Right atrium auricular region (tissue), 2 donors: ENCODE data around the gene AKAP9. TPM values are rescaled to one million over a fixed set of nuclear protein-coding genes. Genes with fewer than 3 reads are reported as not detected.

Experiments used
- DNase-seq: peaks from one replicate; pipeline ENCODE4 v3.0.0-alpha.2; 2019; ENCODE audit warnings: low spot score
- H3K27ac ChIP-seq, 2 donors: fragments of 200-600 bp; sonication (generic); 1 replicate in 1 of 2; 2 replicates in 1 of 2; pipeline ENCODE4 v1.5.1; 2016 to 2019
- H3K27me3 ChIP-seq, 2 donors: fragments of 200-600 bp; sonication (generic); one replicate each; pipeline versions ENCODE4 v1.5.1 to v1.6.0; 2017 to 2019
- H3K36me3 ChIP-seq: fragments of 200-600 bp; sonication (generic); one replicate; pipeline ENCODE4 v1.5.1; 2016
- H3K4me1 ChIP-seq, 2 donors: fragments of 200-600 bp; sonication (generic); one replicate each; pipeline versions ENCODE4 v1.5.1 to v1.6.0; 2017 to 2019
- H3K4me3 ChIP-seq, 2 donors: fragments of 200-600 bp; sonication (generic); 1 replicate in 1 of 2; 2 replicates in 1 of 2; pipeline ENCODE4 v1.5.1; 2017 to 2019; ENCODE audit warnings: mild to moderate bottlenecking in 1 of 2, moderate library complexity in 1 of 2
- H3K9me3 ChIP-seq, 2 donors: fragments of 200-600 bp; sonication (generic); one replicate each; pipeline ENCODE4 v1.5.1; 2019
- total RNA-seq, 2 donors: library from RNA; depleted of rRNA; stranded (reverse); fragments of >200 nt; gene quantifications; one replicate each; pipeline ENCODE4 v1.1.0, GENCODE V29; 2016
- TF ChIP-seq, protein P1 (sequence below), 2 donors: fragments of 200-600 bp; sonication (generic); IDR thresholded peaks; one replicate each; pipeline ENCODE4 v1.5.1; 2019; ENCODE audit warnings: antibody characterized with exemption in 2 of 2

Gene AKAP9
- total RNA-seq, 2 donors from 2014 or later = 28.5 to 41.8 TPM

- Histone ChIP-seq H3K9me3 (no peaks in the 10 kb centered on the region), H3K27me3 (no peaks in the 10 kb centered on the region), H3K36me3 (no peaks in the 10 kb centered on the region), H3K4me3 (no peak overlapping the region), H3K4me1 (no peaks in the 10 kb centered on the region), H3K27ac (no peak overlapping the region)
- TF ChIP-seq, protein P1, sequence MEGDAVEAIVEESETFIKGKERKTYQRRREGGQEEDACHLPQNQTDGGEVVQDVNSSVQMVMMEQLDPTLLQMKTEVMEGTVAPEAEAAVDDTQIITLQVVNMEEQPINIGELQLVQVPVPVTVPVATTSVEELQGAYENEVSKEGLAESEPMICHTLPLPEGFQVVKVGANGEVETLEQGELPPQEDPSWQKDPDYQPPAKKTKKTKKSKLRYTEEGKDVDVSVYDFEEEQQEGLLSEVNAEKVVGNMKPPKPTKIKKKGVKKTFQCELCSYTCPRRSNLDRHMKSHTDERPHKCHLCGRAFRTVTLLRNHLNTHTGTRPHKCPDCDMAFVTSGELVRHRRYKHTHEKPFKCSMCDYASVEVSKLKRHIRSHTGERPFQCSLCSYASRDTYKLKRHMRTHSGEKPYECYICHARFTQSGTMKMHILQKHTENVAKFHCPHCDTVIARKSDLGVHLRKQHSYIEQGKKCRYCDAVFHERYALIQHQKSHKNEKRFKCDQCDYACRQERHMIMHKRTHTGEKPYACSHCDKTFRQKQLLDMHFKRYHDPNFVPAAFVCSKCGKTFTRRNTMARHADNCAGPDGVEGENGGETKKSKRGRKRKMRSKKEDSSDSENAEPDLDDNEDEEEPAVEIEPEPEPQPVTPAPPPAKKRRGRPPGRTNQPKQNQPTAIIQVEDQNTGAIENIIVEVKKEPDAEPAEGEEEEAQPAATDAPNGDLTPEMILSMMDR (IDR thresholded peaks at IDR 0.05) = no peak
- no peak for DNase-seq
These were observed 42.2 kb upstream of the AKAP9 start for GRCh38 chr7:91898240-91898992.

- H3K9me3 ChIP-seq = no peaks in the 10 kb centered on the region
- no peak for DNase-seq
- no peaks in the 10 kb centered on the region for H3K27me3 ChIP-seq
- H3K36me3 ChIP-seq = no peaks in the 10 kb centered on the region
- no peaks in the 10 kb centered on the region for H3K4me1 ChIP-seq
- TF ChIP-seq, protein P1 (IDR thresholded peaks at IDR 0.05) = no peak
- H3K27ac ChIP-seq = no peak overlapping the region
- H3K4me3 ChIP-seq = no peak overlapping the region
These were observed 41.1 kb upstream of the AKAP9 start for GRCh38 chr7:91899563-91899962.

DNA sequence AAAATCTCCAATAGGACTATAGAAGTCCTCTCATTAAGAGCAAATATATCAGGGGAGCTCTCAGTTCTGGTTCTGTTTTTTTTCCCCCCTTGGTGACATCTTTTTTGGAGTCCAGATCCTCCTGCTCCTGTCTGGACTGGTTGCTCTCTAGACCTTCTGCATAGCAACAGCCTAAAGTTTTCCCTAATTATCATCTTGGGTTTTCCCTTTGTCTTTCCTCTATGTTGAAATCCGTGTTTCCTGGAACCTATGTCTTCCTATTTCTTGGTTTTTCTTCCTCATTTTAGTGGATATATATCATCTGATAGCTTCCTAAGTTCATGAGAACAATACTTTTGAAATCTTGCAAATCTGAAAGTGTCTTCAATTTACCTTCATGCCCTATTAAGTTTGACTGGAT lies 30.5 kb upstream of the AKAP9 start:
- Histone ChIP-seq H3K4me1 (no peaks in the 10 kb centered on the region), H3K27me3 (no peaks in the 10 kb centered on the region), H3K9me3 (no peaks in the 10 kb centered on the region), H3K27ac (no peak overlapping the region), H3K36me3 (no peaks in the 10 kb centered on the region), H3K4me3 (no peak overlapping the region)
- DNase-seq = no peak
- TF ChIP-seq, protein P1 (IDR thresholded peaks at IDR 0.05) = no peak

DNA sequence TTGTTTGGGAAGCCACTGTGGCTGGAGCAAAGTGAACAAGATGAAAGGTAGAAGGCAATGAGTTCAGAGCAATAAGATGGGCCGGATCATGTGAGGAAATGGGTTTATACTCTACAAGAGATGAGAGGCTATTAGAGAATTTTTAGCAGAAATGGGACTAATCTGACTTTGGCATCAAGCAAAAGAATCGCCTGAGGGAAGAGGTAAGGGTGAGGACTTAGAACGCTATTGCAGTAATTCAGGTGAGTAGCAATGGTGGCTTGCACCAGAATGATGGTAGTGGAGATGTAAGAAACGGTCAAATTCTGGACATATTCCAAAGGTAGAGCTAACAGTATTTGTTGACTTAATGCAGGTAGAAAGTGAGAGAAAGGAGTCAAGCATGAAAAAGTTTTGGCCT lies 29.5 kb upstream of the AKAP9 start:
- TF ChIP-seq, protein P1 (IDR thresholded peaks at IDR 0.05) = no peak
- no peaks in the 10 kb centered on the region for H3K36me3 ChIP-seq
- H3K4me1 ChIP-seq = no peaks in the 10 kb centered on the region
- no peak overlapping the region for H3K4me3 ChIP-seq
- no peaks in the 10 kb centered on the region for H3K9me3 ChIP-seq
- no peak overlapping the region for H3K27ac ChIP-seq
- H3K27me3 ChIP-seq = no peaks in the 10 kb centered on the region
- DNase-seq = no peak

- TF ChIP-seq, protein P1 (IDR thresholded peaks at IDR 0.05) = no peak
- Histone ChIP-seq H3K36me3 (no peaks in the 10 kb centered on the region), H3K9me3 (no peaks in the 10 kb centered on the region), H3K27ac (no peak overlapping the region), H3K4me3 (no peak overlapping the region), H3K27me3 (no peaks in the 10 kb centered on the region), H3K4me1 (no peaks in the 10 kb centered on the region)
- DNase-seq = no peak
These were observed 28.2 kb upstream of the AKAP9 start for GRCh38 chr7:91912494-91912893.

DNA sequence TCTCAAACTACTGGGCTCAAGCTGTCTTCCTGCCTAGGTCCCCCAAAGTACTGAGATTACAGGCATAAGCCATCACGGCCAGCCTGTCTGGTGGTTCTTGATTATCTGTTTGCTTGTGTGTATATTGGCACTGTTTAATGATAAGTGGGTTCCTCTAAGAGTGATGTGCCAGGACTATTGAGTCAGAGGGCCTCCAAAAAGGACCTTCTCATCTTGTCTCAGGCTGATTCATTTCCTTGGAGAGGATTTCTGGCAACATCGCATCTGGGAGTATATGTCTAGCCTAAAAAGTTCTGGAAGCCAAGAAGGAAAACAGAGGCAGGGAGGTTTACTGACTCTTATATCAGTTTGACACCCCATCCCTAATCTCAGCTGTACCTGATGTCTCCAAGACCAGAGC lies 27.1 kb upstream of the AKAP9 start:
- no peak for DNase-seq
- no peak overlapping the region for H3K4me3 ChIP-seq
- H3K27ac ChIP-seq = no peak overlapping the region
- no peaks in the 10 kb centered on the region for H3K27me3 ChIP-seq
- TF ChIP-seq, protein P1 (IDR thresholded peaks at IDR 0.05) = no peak
- H3K4me1 ChIP-seq = no peaks in the 10 kb centered on the region
- no peaks in the 10 kb centered on the region for H3K36me3 ChIP-seq
- no peaks in the 10 kb centered on the region for H3K9me3 ChIP-seq
